Stimulated activated naive B cell treated with anti-CD40 and anti-IgM and Interleukin-4, amounts not matched to agents 10 μg/mL and 1 μg/mL and 100 μg/mL, for 72 hours (primary cell): ENCODE data around the gene ITPKB.
A peak's percentile ranks its signal among the peaks of the same experiment; 100 is the strongest.

ENCODE experiments used
- ATAC-seq, 2 donors: fragments of 150-1000 bp; cut with Tn5 transposase; replicated peaks; 2 replicates each; pipeline ENCODE4 v1.10.0; 2021; ENCODE audit warnings: moderate library complexity in 1 of 2
- DNase-seq: peaks from one replicate; pipeline ENCODE4 v3.0.0; 2021
- H3K27ac Mint-ChIP-seq: one replicate; pipeline ENCODE4 v1.8.0; 2022; ENCODE audit warnings: mild to moderate bottlenecking, mixed read lengths
- H3K27me3 Mint-ChIP-seq, 2 donors: one replicate each; pipeline ENCODE4 v1.8.0; 2022; ENCODE audit warnings: mixed read lengths in 2 of 2
- H3K36me3 Mint-ChIP-seq, 2 donors: one replicate each; pipeline ENCODE4 v1.8.0; 2022; ENCODE audit warnings: mixed read lengths in 2 of 2, mild to moderate bottlenecking in 1 of 2
- H3K4me1 Mint-ChIP-seq, 2 donors: one replicate each; pipeline ENCODE4 v1.8.0; 2022; ENCODE audit warnings: mixed read lengths in 2 of 2, mild to moderate bottlenecking in 1 of 2
- H3K4me3 Mint-ChIP-seq, 2 donors: one replicate each; pipeline ENCODE4 v1.8.0; 2022; ENCODE audit warnings: mild to moderate bottlenecking in 2 of 2, mixed read lengths in 2 of 2, moderate library complexity in 1 of 2
- H3K9me3 Mint-ChIP-seq, 2 donors: one replicate each; pipeline ENCODE4 v1.8.0; 2022; ENCODE audit warnings: mixed read lengths in 2 of 2, mild to moderate bottlenecking in 1 of 2

Gene ITPKB

DNA sequence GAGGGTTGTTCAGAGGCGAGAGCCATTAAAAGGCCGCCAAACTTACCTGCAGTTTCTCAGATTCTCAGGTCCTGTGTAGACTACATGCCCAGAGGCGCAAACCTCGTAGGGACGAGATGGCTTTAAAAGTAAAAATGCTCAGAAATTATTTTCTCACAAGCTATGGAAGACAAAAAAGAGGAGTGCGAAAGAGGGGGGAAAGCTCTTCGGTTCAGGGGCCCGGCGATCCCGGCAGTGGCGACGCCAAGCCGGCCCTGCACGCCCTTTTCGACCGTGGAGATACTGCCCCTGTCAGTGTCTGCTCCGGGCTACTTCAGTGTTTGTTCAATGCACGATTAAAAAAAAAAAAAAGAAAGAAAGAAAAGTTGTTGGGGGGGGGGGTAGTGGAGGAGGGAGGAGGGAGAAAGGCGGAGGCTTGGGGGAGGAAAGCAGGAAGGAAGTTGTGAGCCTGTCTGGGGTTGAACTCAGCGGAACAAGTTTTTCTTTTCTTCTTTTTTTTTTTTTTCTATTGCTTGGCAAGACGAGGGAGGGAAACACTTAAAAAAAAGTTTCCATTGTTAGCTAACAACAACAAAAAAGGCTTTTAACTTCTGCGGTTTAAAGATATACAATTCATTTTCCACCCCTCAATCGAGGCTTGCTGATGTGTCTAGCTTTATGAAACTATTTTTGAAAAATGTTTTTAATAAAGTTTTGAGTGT lies at the start of gene ITPKB:
ITPKB (minus strand) TSS at position 288 of the 701 bp plus-strand sequence. CDS start 1,824 bp downstream, outside the sequence.
- Mint-ChIP-seq H3K9me3 (no peaks in the 10 kb centered on the region), H3K27me3 (no peaks in the 10 kb centered on the region), H3K4me1 (peaks cover 26 to 45% of the 10 kb centered on the region in 2 donors), H3K4me3 (peak within 1 kb of the TSS; percentile 88 to 95), H3K36me3 (peaks cover 23 to 31% of the 10 kb centered on the region in 2 donors), H3K27ac (peak within 1 kb of the TSS; percentile 94)
- ATAC-seq (peak; percentile 33 to 49), DNase-seq (peak; percentile 26)

DNA sequence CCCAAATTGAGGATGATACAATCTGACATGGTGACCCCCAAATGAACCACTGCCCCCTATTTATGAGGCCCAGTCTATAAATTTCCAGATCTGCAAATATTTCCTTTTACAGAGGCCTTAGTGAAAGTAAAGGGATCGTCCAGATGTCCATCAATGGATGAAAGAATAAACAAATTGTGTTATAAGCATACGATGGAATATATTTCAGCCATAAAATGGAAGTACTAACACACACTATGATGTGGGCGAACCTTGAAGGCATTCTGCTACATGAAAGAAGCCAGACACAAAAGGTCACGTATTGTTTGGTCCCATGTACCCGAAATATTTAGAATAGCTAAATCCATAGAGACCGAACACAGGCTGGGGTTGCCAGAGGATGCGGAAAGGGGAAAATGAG lies 48.6 kb upstream of the ITPKB start:
- Mint-ChIP-seq H3K36me3 (no peaks in the 10 kb centered on the region), H3K9me3 (no peaks in the 10 kb centered on the region), H3K4me3 (no peak overlapping the region), H3K27ac (no peak overlapping the region), H3K4me1 (peaks cover 11 to 24% of the 10 kb centered on the region in 2 donors), H3K27me3 (no peaks in the 10 kb centered on the region)
- no peak for DNase-seq
- ATAC-seq: no peak

DNA sequence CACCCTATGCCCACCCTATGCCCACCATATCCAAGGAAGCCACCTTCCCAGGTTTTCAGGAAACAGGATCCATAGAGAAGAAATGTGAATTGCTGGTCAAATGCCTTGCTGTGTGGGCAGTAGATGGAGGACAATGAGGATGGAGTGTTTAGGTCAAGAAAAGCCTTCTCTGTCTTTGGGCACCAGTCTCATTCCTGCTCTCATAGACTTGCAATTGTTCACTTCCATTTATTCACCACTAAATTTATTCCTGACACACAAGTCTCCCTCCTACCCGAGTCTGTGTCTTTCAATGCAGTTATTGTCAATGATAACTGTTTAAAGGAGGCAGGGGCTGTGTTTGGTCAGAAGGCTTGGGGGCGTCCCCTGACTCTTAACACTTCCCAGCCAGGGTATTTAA lies 48.0 kb upstream of the ITPKB start:
- H3K4me1 Mint-ChIP-seq: peaks cover 11 to 24% of the 10 kb centered on the region in 2 donors
- H3K27me3 Mint-ChIP-seq: no peaks in the 10 kb centered on the region
- no peak overlapping the region for H3K4me3 Mint-ChIP-seq
- ATAC-seq: no peak
- H3K36me3 Mint-ChIP-seq: no peaks in the 10 kb centered on the region
- no peak overlapping the region for H3K27ac Mint-ChIP-seq
- no peaks in the 10 kb centered on the region for H3K9me3 Mint-ChIP-seq
- no peak for DNase-seq

DNA sequence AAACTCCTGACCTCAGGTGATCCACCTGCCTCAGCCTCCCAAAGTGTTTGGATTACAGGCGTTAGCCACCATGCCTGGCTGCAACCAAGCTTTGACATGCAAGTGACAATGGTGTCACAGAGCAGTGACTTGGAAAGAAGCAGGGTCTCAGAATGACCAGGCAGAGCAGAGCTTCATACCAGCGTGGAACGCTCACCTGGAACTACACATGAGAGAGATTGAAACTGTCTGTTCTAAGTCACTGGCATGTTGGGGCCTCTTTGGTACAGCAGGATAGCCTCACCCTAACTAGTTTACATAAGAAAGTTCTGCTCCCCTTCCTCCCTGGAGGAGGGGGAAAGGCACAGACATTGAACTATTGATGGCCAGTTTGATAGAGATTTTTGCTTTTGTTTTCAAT lies 47.5 kb upstream of the ITPKB start:
- Mint-ChIP-seq H3K4me1 (peaks cover 11 to 24% of the 10 kb centered on the region in 2 donors), H3K4me3 (no peak overlapping the region), H3K27me3 (no peaks in the 10 kb centered on the region), H3K9me3 (no peaks in the 10 kb centered on the region), H3K36me3 (no peaks in the 10 kb centered on the region), H3K27ac (no peak overlapping the region)
- ATAC-seq (peak; percentile 79 to 92), DNase-seq (peak; percentile 40)

DNA sequence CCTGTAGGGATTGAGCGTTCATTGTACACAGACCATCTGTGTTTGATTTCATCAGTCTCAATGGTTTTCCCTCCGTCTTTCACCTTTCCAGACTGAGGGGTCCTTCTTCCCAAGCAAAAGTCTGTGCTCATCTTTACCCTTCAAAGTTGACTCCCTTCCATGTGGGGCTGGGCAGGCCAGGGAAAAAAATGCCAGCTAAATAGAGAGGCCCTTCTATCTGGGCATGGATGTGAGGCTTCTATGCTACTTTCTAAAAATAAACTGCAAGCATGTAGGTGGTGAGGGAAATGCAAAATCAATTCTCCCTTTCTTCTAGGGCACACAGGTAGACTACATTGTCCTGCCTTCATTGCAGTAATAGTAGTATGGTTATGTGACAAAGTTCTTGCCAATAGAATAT lies 46.7 kb upstream of the ITPKB start:
- Mint-ChIP-seq H3K27me3 (no peaks in the 10 kb centered on the region), H3K36me3 (no peaks in the 10 kb centered on the region), H3K4me3 (no peak overlapping the region), H3K9me3 (no peaks in the 10 kb centered on the region), H3K27ac (no peak overlapping the region), H3K4me1 (peaks cover 11 to 24% of the 10 kb centered on the region in 2 donors)
- ATAC-seq: no peak
- DNase-seq: no peak

DNA sequence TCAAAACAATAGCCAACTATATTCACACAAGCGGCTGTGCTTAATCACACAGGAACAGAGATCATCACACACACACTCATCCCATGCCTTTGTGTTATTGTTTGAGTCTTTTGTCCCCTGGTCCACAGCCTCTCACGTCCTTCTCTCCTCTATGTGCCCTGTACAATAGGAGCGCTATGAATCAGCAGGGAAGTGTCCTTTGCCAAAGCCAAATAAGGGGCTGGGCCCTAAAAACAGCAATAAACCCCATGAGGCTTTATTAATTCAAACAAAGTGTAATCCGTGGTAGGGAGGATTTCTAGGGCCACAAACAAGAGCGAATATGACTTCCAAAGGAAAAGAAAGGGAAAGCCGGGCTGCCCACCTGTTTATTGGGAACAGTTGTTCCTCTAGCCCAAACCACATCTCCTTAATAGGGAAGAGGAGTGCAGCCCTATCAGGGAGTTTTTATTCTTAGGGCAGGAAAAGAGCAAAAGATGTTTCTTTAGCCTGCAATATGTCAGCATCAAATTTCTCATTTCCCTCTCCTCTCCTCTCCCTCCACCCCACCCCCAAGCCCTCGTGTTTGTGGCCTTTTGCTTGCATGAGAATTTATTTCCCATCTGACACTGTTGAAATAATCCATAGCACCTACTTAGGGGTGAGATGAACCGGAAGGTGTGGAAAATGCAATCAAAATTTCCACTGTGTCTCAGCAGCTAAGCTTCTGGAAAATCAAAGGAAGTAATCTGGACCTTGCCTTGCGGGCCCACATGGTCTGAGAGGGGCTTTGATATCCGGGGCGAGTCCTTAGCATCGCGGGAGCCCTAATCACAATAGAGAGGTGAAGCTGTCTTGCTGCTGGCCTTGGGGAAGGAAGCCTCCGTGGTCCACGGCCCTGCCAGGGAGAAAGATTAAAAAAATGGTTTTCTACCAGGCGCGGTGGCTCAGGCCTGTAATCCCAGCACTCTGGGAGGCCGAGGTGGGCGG lies 45.3 kb upstream of the ITPKB start:
- H3K36me3 Mint-ChIP-seq: no peaks in the 10 kb centered on the region
- H3K9me3 Mint-ChIP-seq: no peaks in the 10 kb centered on the region
- DNase-seq: no peak
- H3K4me3 Mint-ChIP-seq: no peak overlapping the region
- no peaks in the 10 kb centered on the region for H3K27me3 Mint-ChIP-seq
- ATAC-seq: no peak
- peak overlapping the region; percentile 6 for H3K27ac Mint-ChIP-seq
- H3K4me1 Mint-ChIP-seq: peaks cover 11 to 17% of the 10 kb centered on the region in 2 donors

DNA sequence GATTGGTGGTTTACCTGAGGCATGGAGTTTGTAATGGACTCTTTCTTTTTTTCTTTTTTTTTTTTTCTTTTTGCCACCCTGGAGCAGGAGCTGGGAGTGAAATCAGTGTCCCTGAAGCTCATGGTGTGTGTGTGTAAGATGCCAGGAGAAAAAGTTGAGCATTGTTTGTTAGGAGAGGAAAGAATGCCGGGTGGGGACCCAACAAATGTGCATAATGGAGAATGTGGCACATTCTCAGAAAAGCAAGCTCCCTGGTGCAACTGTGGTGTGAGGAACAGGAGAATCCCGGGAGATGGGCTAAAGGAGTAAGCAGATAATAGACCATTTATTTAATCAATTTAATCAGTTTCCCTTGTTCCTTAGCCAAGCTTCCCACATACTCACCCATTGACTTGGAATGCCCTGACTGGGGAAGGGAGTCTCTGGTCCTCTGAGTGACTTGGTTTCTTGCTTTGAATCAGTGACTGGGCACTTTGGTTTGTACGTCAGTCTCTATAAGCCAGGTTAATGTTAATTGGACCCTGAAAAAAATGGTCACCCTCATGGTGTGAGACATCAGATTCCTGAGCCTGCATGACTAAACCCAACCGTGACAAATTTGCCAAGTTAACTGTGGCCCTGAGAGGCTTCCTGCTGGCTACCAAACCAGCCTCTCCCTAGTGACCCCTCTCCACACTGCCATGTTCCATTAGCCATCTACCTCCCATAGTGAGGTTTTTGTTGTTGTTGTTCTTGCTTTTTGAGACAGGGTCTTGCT lies 43.9 kb upstream of the ITPKB start:
- Mint-ChIP-seq H3K4me1 (peaks cover 4 to 12% of the 10 kb centered on the region in 2 donors), H3K27ac (no peak overlapping the region), H3K27me3 (peaks cover 0 to 3% of the 10 kb centered on the region in 2 donors), H3K4me3 (no peak overlapping the region), H3K36me3 (no peaks in the 10 kb centered on the region), H3K9me3 (no peaks in the 10 kb centered on the region)
- ATAC-seq (no peak), DNase-seq (no peak)

DNA sequence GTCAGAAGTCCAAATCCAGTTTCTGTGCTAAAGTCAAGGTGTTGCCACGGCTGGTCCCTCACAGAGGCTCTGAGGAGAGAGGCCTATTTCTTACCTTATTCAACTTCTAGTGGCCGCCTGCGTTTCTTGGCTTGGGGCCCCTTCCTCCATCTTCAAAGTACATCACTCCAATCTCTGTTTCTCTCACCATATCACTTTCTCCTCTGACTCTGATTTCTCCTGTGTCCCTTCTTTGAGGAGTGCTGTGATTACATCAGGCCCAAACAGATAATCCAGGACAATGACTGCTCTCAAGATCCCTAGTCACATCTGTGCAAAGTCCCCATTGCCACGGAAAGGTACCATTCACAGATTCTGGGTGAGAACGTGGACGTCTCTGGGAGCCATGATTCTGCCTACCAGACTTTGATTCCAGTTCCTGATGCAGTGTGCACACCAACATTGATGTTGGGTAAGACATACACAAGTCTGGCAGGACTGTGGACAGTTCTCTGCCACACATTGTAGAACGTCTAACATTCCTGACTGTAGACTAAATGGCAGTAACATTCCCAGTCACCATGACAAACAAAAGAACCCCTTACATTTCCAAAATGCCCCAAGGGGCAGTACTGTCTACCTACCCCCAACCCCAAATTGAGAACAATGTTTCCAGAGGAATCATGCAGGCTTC lies 43.0 kb upstream of the ITPKB start:
- Mint-ChIP-seq H3K9me3 (no peaks in the 10 kb centered on the region), H3K27ac (no peak overlapping the region), H3K27me3 (peaks cover 0 to 3% of the 10 kb centered on the region in 2 donors), H3K36me3 (no peaks in the 10 kb centered on the region), H3K4me3 (no peak overlapping the region), H3K4me1 (peaks cover 2 to 12% of the 10 kb centered on the region in 2 donors)
- ATAC-seq (no peak), DNase-seq (no peak)

DNA sequence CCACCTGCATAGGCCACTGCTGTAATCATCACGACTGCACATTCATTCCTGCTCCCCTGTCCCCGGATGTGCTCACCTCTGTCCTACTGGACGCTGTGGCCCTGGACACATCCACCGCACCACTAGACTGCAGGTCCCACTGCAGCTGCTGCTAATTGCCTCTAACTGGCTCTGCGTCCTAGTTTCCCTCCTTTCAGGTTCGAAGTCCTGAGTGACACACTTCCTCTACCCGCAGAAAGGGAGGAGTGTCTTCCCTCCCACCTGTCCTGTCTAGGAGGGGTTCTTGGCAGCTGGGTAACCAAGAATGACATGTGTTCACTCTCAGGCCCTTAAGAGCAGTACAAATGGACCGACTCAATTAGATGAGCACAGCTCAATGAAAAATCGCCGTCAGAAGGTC lies 40.5 kb upstream of the ITPKB start:
- Mint-ChIP-seq H3K27ac (no peak overlapping the region), H3K27me3 (peaks cover 0 to 3% of the 10 kb centered on the region in 2 donors), H3K4me3 (no peak overlapping the region), H3K9me3 (no peaks in the 10 kb centered on the region), H3K4me1 (peaks cover 2 to 5% of the 10 kb centered on the region in 2 donors), H3K36me3 (no peaks in the 10 kb centered on the region)
- no peak for DNase-seq
- no peak for ATAC-seq

DNA sequence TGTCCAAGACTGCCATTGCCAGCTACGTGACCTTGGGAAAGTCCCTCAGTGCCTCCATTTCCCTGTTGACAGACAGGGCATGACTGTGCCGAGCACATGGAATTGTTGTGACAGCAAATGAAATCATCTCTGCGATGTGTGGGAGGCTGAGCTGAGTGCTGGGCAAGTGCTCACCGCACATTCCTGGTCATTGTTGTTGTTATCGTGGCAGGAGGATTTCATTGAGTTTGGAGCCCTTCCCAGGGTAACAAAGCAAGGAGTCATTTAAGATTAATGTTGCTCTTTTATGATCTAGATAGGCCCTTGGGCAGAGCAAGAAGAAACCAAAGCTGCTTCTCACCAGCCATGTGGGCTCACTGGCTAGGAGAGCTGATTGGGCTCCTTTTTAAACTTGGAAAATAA lies 39.6 kb upstream of the ITPKB start:
- Mint-ChIP-seq H3K27ac (no peak overlapping the region), H3K27me3 (peaks cover 0 to 3% of the 10 kb centered on the region in 2 donors), H3K36me3 (no peaks in the 10 kb centered on the region), H3K9me3 (no peaks in the 10 kb centered on the region), H3K4me1 (no peaks in the 10 kb centered on the region), H3K4me3 (no peak overlapping the region)
- no peak for ATAC-seq
- no peak for DNase-seq

DNA sequence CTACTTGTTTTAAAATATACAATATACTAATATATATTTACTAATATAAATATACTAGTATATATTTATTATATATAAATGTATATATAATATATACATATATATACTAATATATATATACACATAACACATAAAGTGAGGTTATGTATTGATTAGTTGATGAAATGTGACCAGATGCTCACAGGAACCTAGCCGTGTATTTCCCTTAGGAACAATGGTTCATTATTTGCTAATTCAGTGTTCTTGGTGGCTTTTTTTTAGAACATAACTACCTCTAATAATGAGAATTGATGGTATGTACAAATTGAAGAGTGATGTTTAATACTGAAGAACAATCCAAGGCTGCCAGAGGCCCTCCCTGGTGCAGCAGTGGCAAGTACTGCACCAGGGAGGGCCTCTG lies 37.9 kb upstream of the ITPKB start:
- H3K27ac Mint-ChIP-seq: no peak overlapping the region
- peaks cover 8 to 13% of the 10 kb centered on the region in 2 donors for H3K4me1 Mint-ChIP-seq
- H3K36me3 Mint-ChIP-seq: no peaks in the 10 kb centered on the region
- peaks cover 0 to 3% of the 10 kb centered on the region in 2 donors for H3K27me3 Mint-ChIP-seq
- no peak overlapping the region for H3K4me3 Mint-ChIP-seq
- ATAC-seq: no peak
- no peak for DNase-seq
- H3K9me3 Mint-ChIP-seq: no peaks in the 10 kb centered on the region

DNA sequence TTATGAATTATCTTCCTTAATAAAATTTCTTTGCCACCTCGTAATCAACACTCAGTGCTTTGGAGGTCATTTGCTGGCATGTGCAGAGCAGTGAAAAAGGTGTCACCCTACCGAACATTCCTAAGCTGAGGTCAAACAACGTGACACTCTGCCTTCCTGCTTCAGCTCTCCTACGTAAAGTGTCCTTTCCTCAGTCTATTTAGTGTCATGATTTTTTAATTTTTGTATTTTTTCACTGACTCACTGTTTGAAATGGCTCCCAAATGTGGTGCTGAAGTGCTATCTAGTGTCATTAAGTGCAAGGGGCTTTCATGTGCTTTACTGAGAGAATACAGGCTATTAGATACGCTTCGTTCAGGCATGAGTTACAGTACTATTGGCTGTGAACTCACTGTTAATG lies 37.0 kb upstream of the ITPKB start:
- H3K4me3 Mint-ChIP-seq: no peak overlapping the region

DNA sequence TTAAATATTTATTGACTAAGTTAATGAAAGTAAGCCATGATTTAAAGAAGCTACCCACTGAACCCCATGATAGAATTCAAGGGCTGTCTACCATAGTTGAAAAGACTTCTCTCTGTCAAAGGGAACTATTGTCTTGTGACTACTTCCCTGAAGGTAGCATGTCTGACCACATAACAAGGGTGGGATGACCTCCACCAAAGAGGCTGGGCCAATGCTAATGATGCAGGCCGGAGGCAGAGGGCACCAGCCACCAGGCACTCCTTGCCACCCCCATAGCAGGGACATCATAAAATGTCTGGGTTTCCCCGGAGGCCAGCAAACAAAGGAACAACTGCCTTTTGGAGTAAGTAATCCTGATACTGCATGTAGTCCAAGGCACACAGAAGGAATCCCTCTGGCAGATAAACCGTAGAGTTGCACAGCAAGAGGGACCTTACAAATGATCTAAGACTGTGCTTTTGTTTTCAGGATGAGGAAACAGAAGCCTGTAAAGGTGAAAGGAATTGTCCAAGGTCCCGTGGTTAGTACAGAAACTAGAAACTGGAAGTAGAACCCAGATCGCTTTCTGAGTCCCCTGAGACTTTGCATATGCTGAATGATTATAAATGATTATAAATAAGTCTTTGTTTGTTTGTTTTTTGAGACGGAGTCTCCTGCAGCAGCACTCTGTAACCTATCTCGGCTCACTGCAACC lies 33.5 kb upstream of the ITPKB start:
- Mint-ChIP-seq H3K27ac (no peak overlapping the region), H3K36me3 (no peaks in the 10 kb centered on the region), H3K4me3 (peak overlapping the region in 1 of 2 donors; percentile 19), H3K27me3 (no peaks in the 10 kb centered on the region), H3K4me1 (peaks cover 9 to 15% of the 10 kb centered on the region in 2 donors), H3K9me3 (no peaks in the 10 kb centered on the region)
- peak; percentile 3 for DNase-seq
- ATAC-seq: peak; percentile 88 to 94

More for the DNA sequence above, 37.0 kb upstream of the ITPKB start:
- no peaks in the 10 kb centered on the region for H3K9me3 Mint-ChIP-seq
- H3K27ac Mint-ChIP-seq: no peak overlapping the region
- no peak for DNase-seq
- no peak for ATAC-seq
- peaks cover 9 to 15% of the 10 kb centered on the region in 2 donors for H3K4me1 Mint-ChIP-seq
- H3K27me3 Mint-ChIP-seq: peaks cover 0 to 3% of the 10 kb centered on the region in 2 donors
- no peaks in the 10 kb centered on the region for H3K36me3 Mint-ChIP-seq
